Activated naive CD8-positive, alpha-beta T cell treated with anti-CD3 and anti-CD28 coated beads, Interleukin-2, amount 10 ng/mL, durations not matched to agents 7 days and 5 days (primary cell): ENCODE measurements around the gene HSFX1. TPM values are rescaled to one million over a fixed set of nuclear protein-coding genes. Genes with fewer than 3 reads are reported as not detected.
"Not testable (repeated sequence)": the region's sequence is repeated elsewhere in the genome, so short reads cannot be mapped to it uniquely, and the experiment has no call there.

Experiments used
- ATAC-seq: fragments of 150-1000 bp; cut with Tn5 transposase; one replicate; pipeline ENCODE4 v1.10.0; 2021; ENCODE audit warnings: low read depth, moderate library complexity
- POLR2A ChIA-PET: fragments of 350-600 bp; sonication (Branson Sonifier 250); formaldehyde crosslinking; loops from one replicate; lab custom pipeline; 2021; ENCODE audit warnings: antibody characterized with exemption; lab: Charles Lee
- DNase-seq: peaks from one replicate; pipeline ENCODE4 v3.0.0; 2021
- H3K27ac Mint-ChIP-seq: one replicate; pipeline ENCODE4 v1.8.0; 2022; ENCODE audit warnings: mild to moderate bottlenecking, mixed read lengths
- H3K27me3 Mint-ChIP-seq: one replicate; pipeline ENCODE4 v1.8.0; 2022; ENCODE audit warnings: mild to moderate bottlenecking, moderate library complexity, mixed read lengths
- H3K36me3 Mint-ChIP-seq: one replicate; pipeline ENCODE4 v1.8.0; 2021; ENCODE audit warnings: mild to moderate bottlenecking, mixed read lengths
- H3K4me1 Mint-ChIP-seq: one replicate; pipeline ENCODE4 v1.8.0; 2021; ENCODE audit warnings: mixed read lengths
- H3K4me3 Mint-ChIP-seq: one replicate; pipeline ENCODE4 v1.8.0; 2022; ENCODE audit warnings: mild to moderate bottlenecking, moderate library complexity, mixed read lengths
- H3K9me3 Mint-ChIP-seq: one replicate; pipeline ENCODE4 v1.8.0; 2021; ENCODE audit warnings: mixed read lengths
- total RNA-seq, 2 experiments: library from RNA; stranded (reverse); gene quantifications; one replicate each; pipeline ENCODE4 v1.2.3, GENCODE V29; 2021

Gene HSFX1
- total RNA-seq, 2 experiments from 2014 or later: 0.86 to 1.4 TPM

- H3K4me1 Mint-ChIP-seq, DNase-seq, H3K27ac Mint-ChIP-seq, H3K9me3 Mint-ChIP-seq, H3K4me3 Mint-ChIP-seq, POLR2A ChIA-PET, H3K27me3 Mint-ChIP-seq, ATAC-seq, H3K36me3 Mint-ChIP-seq: not testable (repeated sequence)
Measured at GRCh38 chrX:149773026-149773425, 842 bp upstream of the HSFX1 start.

- H3K36me3 Mint-ChIP-seq, H3K27ac Mint-ChIP-seq, H3K9me3 Mint-ChIP-seq, H3K4me3 Mint-ChIP-seq, DNase-seq, ATAC-seq, H3K27me3 Mint-ChIP-seq, H3K4me1 Mint-ChIP-seq, POLR2A ChIA-PET: not testable (repeated sequence)
Measured at GRCh38 chrX:149777999-149778398, 4.1 kb downstream of the HSFX1 start.

- H3K27me3 Mint-ChIP-seq, H3K27ac Mint-ChIP-seq, H3K4me1 Mint-ChIP-seq: not testable (repeated sequence)
Measured at GRCh38 chrX:149781727-149782126, 7.9 kb downstream of the HSFX1 start, which contains the start of gene MAGEA9. TSS of gene MAGEA9 (plus strand) at chrX:149781930. CDS start at chrX:149786211, 4,281 bp downstream.

GRCh38 chrX:149795531-149795930 lies 21.7 kb downstream of the HSFX1 start:
- H3K4me1 Mint-ChIP-seq: peaks cover 17% of the 10 kb centered on the region
- H3K36me3 Mint-ChIP-seq, POLR2A ChIA-PET, DNase-seq, H3K4me3 Mint-ChIP-seq, H3K27ac Mint-ChIP-seq, H3K9me3 Mint-ChIP-seq, H3K27me3 Mint-ChIP-seq: not testable (repeated sequence)
- peak; percentile 98 for ATAC-seq

More at GRCh38 chrX:149781727-149782126, 7.9 kb downstream of the HSFX1 start, which contains the start of gene MAGEA9:
- DNase-seq, H3K9me3 Mint-ChIP-seq, ATAC-seq, H3K4me3 Mint-ChIP-seq, H3K36me3 Mint-ChIP-seq, POLR2A ChIA-PET: not testable (repeated sequence)

GRCh38 chrX:149799095-149799714 lies 25.3 kb downstream of the HSFX1 start:
- peaks cover 20% of the 10 kb centered on the region for H3K4me1 Mint-ChIP-seq
- no peak for ATAC-seq
- peak overlapping the region; percentile 6 for H3K4me3 Mint-ChIP-seq
- no peaks in the 10 kb centered on the region for H3K27me3 Mint-ChIP-seq
- POLR2A ChIA-PET: no interaction called here
- no peaks in the 10 kb centered on the region for H3K36me3 Mint-ChIP-seq
- no peaks in the 10 kb centered on the region for H3K9me3 Mint-ChIP-seq
- DNase-seq: no peak
- peak overlapping the region; percentile 81 for H3K27ac Mint-ChIP-seq

- H3K4me1 Mint-ChIP-seq: peaks cover 20% of the 10 kb centered on the region
- POLR2A ChIA-PET: no interaction called here
- H3K36me3 Mint-ChIP-seq: no peaks in the 10 kb centered on the region
- peak overlapping the region; percentile 28 for H3K4me3 Mint-ChIP-seq
- H3K27me3 Mint-ChIP-seq: no peaks in the 10 kb centered on the region
- DNase-seq (no peak), ATAC-seq (no peak)
- peak overlapping the region; percentile 81 for H3K27ac Mint-ChIP-seq
- no peaks in the 10 kb centered on the region for H3K9me3 Mint-ChIP-seq
Measured at GRCh38 chrX:149799938-149800337, 26.1 kb downstream of the HSFX1 start.

GRCh38 chrX:149803458-149804062 lies 29.7 kb downstream of the HSFX1 start:
- no peaks in the 10 kb centered on the region for H3K9me3 Mint-ChIP-seq
- no peak for DNase-seq
- no peaks in the 10 kb centered on the region for H3K36me3 Mint-ChIP-seq
- no peak overlapping the region for H3K4me3 Mint-ChIP-seq
- H3K27ac Mint-ChIP-seq: no peak overlapping the region
- peaks cover 14% of the 10 kb centered on the region for H3K4me1 Mint-ChIP-seq
- ATAC-seq: no peak
- POLR2A ChIA-PET: no interaction called here
- H3K27me3 Mint-ChIP-seq: no peaks in the 10 kb centered on the region

GRCh38 chrX:149804102-149804501 lies 30.2 kb downstream of the HSFX1 start:
- ATAC-seq: no peak
- Mint-ChIP-seq H3K27ac (no peak overlapping the region), H3K4me3 (no peak overlapping the region), H3K9me3 (no peaks in the 10 kb centered on the region), H3K27me3 (no peaks in the 10 kb centered on the region), H3K36me3 (no peaks in the 10 kb centered on the region), H3K4me1 (peaks cover 14% of the 10 kb centered on the region)
- POLR2A ChIA-PET: no interaction called here
- DNase-seq: no peak

GRCh38 chrX:149807747-149808458 lies 34.0 kb downstream of the HSFX1 start:
- Mint-ChIP-seq H3K4me3 (no peak overlapping the region), H3K9me3 (no peaks in the 10 kb centered on the region), H3K27ac (no peak overlapping the region), H3K4me1 (no peaks in the 10 kb centered on the region), H3K27me3 (peaks cover 5% of the 10 kb centered on the region), H3K36me3 (no peaks in the 10 kb centered on the region)
- no peak for DNase-seq
- ATAC-seq: no peak
- POLR2A ChIA-PET: no interaction called here

GRCh38 chrX:149818652-149819051 lies 44.8 kb downstream of the HSFX1 start:
- Mint-ChIP-seq H3K4me3 (no peak overlapping the region), H3K27me3 (peaks cover 5% of the 10 kb centered on the region), H3K27ac (no peak overlapping the region), H3K9me3 (no peaks in the 10 kb centered on the region), H3K36me3 (no peaks in the 10 kb centered on the region), H3K4me1 (peaks cover 6% of the 10 kb centered on the region)
- POLR2A ChIA-PET: no interaction called here
- ATAC-seq: no peak
- DNase-seq: no peak

- POLR2A ChIA-PET: no interaction called here
- no peaks in the 10 kb centered on the region for H3K9me3 Mint-ChIP-seq
- H3K4me3 Mint-ChIP-seq: no peak overlapping the region
- H3K27ac Mint-ChIP-seq: no peak overlapping the region
- peaks cover 2% of the 10 kb centered on the region for H3K27me3 Mint-ChIP-seq
- H3K4me1 Mint-ChIP-seq: peaks cover 6% of the 10 kb centered on the region
- no peak for ATAC-seq
- no peaks in the 10 kb centered on the region for H3K36me3 Mint-ChIP-seq
- no peak for DNase-seq
Measured at GRCh38 chrX:149819371-149819770, 45.5 kb downstream of the HSFX1 start.

- DNase-seq: peak; percentile 60
Measured at GRCh38 chrX:149825424-149825823, 51.6 kb downstream of the HSFX1 start.

More at GRCh38 chrX:149825424-149825823, 51.6 kb downstream of the HSFX1 start:
- Mint-ChIP-seq H3K4me1 (peaks cover 28% of the 10 kb centered on the region), H3K36me3 (no peaks in the 10 kb centered on the region), H3K27me3 (peaks cover 2% of the 10 kb centered on the region), H3K27ac (no peak overlapping the region), H3K9me3 (no peaks in the 10 kb centered on the region), H3K4me3 (no peak overlapping the region)
- POLR2A ChIA-PET: no interaction called here
- no peak for ATAC-seq
